Measurements from ENCODE around the gene CLPTM1.

The CLPTM1 gene

GRCh38 chr19:44988273-44988672, 33.1 kb downstream of the CLPTM1 start:
- Histone ChIP-seq H4K20me1 (ENCODE audit: insufficient read depth) (no peaks in the 10 kb centered on the region), H3K27ac (no peak overlapping the region), H3K4me1 (ENCODE audit: low read depth, poor library complexity, severe bottlenecking) (peaks cover 22% of the 10 kb centered on the region), H3K36me3 (ENCODE audit: insufficient read depth) (no peaks in the 10 kb centered on the region), H3K9ac (no peak overlapping the region), H2AFZ (ENCODE audit: low read depth) (no peak overlapping the region), H3K4me2 (no peak overlapping the region), H3K4me3 (IDR thresholded peaks at IDR 0.05; ENCODE audit: insufficient read depth, low read depth, low read length) (no peak overlapping the region), H3K27me3 (ENCODE audit: insufficient read depth, low read depth) (no peaks in the 10 kb centered on the region), H3K79me2 (ENCODE audit: insufficient read depth, low read depth) (no peaks in the 10 kb centered on the region)
- no peak for TF ChIP-seq CTCF (conservative IDR thresholded peaks at IDR 0.05; ENCODE audit: low read depth, low read length)

- Histone ChIP-seq H3K9ac (no peak overlapping the region), H3K79me2 (ENCODE audit: insufficient read depth, low read depth) (no peaks in the 10 kb centered on the region), H3K36me3 (ENCODE audit: insufficient read depth) (no peaks in the 10 kb centered on the region), H3K27me3 (ENCODE audit: insufficient read depth, low read depth) (no peaks in the 10 kb centered on the region), H3K4me3 (IDR thresholded peaks at IDR 0.05; ENCODE audit: insufficient read depth, low read depth, low read length) (no peak overlapping the region), H4K20me1 (ENCODE audit: insufficient read depth) (no peaks in the 10 kb centered on the region), H3K4me2 (no peak overlapping the region), H3K27ac (no peak overlapping the region), H2AFZ (ENCODE audit: low read depth) (no peak overlapping the region), H3K4me1 (ENCODE audit: low read depth, poor library complexity, severe bottlenecking) (peaks cover 22% of the 10 kb centered on the region)
- peak; percentile 87 for TF ChIP-seq CTCF (conservative IDR thresholded peaks at IDR 0.05; ENCODE audit: low read depth, low read length)
These were observed 33.8 kb downstream of the CLPTM1 start for GRCh38 chr19:44988896-44989556.

DNA sequence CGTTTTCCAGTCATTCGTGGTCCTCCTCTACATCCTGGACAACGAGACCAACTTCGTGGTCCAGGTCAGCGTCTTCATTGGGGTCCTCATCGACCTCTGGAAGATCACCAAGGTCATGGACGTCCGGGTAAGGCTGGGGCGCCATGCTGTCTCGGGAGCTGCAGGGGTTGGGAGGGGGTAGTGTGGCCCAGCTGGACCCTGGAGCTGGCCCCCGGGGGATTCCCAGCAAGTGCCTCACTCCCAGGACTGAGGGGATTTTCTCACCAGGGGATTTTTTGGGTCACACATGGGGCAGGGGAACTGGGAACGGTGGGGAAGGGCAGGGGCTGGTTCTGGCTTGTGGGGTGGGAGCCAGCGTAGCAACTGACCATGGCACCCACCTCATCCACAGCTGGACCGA, 35.3 kb downstream of the CLPTM1 start:
- H4K20me1 ChIP-seq (ENCODE audit: insufficient read depth), result no peaks in the 10 kb centered on the region
- no peak overlapping the region for H3K4me2 ChIP-seq
- no peak overlapping the region for H3K9ac ChIP-seq
- no peak overlapping the region for H2AFZ ChIP-seq (ENCODE audit: low read depth)
- no peak overlapping the region for H3K4me3 ChIP-seq (IDR thresholded peaks at IDR 0.05; ENCODE audit: insufficient read depth, low read depth, low read length)
- no peak for TF ChIP-seq CTCF (conservative IDR thresholded peaks at IDR 0.05; ENCODE audit: low read depth, low read length)
- no peaks in the 10 kb centered on the region for H3K36me3 ChIP-seq (ENCODE audit: insufficient read depth)
- no peaks in the 10 kb centered on the region for H3K27me3 ChIP-seq (ENCODE audit: insufficient read depth, low read depth)
- no peaks in the 10 kb centered on the region for H3K79me2 ChIP-seq (ENCODE audit: insufficient read depth, low read depth)
- H3K4me1 ChIP-seq (ENCODE audit: low read depth, poor library complexity, severe bottlenecking), result peaks cover 22% of the 10 kb centered on the region
- H3K27ac ChIP-seq, result no peak overlapping the region

GRCh38 chr19:44990966-44991365, 35.8 kb downstream of the CLPTM1 start:
- Histone ChIP-seq H3K4me2 (no peak overlapping the region), H3K36me3 (ENCODE audit: insufficient read depth) (no peaks in the 10 kb centered on the region), H3K27ac (no peak overlapping the region), H3K27me3 (ENCODE audit: insufficient read depth, low read depth) (no peaks in the 10 kb centered on the region), H3K9ac (no peak overlapping the region), H3K4me3 (IDR thresholded peaks at IDR 0.05; ENCODE audit: insufficient read depth, low read depth, low read length) (no peak overlapping the region), H4K20me1 (ENCODE audit: insufficient read depth) (no peaks in the 10 kb centered on the region), H2AFZ (ENCODE audit: low read depth) (no peak overlapping the region), H3K79me2 (ENCODE audit: insufficient read depth, low read depth) (no peaks in the 10 kb centered on the region), H3K4me1 (ENCODE audit: low read depth, poor library complexity, severe bottlenecking) (peaks cover 25% of the 10 kb centered on the region)
- TF ChIP-seq CTCF (conservative IDR thresholded peaks at IDR 0.05; ENCODE audit: low read depth, low read length), result no peak

Measured in KMS-11 (cell line).